Smooth muscle cell of bladder (primary cell): ENCODE data around the gene HTD2. TPM values are rescaled to one million over a fixed set of nuclear protein-coding genes. Genes with fewer than 3 reads are reported as not detected.

Experiments
- total RNA-seq: library from RNA; depleted of rRNA; stranded (reverse); fragments of >200 nt; gene quantifications from 2 replicates; pipeline ENCODE4 v1.2.3, GENCODE V29; 2014

The HTD2 gene
- total RNA-seq, result 5.7 and 9.5 TPM in 2 replicates

DNA sequence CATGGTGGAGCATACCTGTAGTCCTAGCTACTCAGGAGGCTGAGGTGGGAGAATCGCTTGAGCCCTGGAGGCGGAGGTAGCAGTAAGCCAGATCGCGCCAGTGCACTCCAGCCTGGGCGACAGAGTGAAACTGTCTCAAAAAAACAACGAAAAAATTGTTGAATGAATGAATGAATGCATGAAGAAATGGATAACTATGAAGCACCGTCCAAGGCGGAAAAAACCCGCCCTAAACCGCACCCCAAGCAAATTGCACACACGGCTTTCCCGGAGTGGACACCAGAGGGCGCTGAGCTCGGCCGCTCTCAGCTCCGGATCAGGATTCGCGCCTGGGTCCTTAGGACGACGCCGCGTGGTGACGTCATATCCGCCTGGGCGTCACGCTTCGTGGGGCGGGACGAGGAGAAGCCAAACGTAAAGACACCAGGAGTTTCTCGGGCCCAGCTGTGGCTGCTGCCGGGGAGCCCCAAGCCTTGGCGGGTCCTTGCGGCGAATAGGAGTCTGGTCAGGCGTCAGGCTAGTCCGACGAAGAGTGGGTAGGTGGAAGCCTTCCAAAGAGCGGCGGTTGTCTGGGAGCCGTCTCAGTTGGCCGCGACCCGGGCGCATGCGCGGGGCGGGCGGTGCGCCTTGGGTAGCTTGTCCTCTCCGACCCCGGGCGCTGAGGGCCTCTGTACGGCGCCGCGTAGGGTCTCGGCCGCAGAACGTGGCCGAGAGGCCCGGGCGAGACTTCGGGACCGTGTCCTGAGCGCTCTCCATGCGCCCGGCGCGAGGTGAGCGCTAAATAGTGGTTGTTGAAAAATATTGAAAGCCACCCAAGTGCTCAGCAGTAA, at the start of gene HTD2, which contains the start of gene RPP14:
HTD2 (plus strand) TSS at position 639 of the 830 bp plus-strand sequence. CDS start 11,094 bp downstream, outside the sequence.
RPP14 (plus strand) TSS at position 364 of the 830 bp plus-strand sequence. CDS start 4,085 bp downstream, outside the sequence.

GRCh38 chr3:58332575-58333188, 26.4 kb downstream of the HTD2 start, which contains the start of gene PXK:
TSS of gene PXK (plus strand) at chr3:58332892. CDS start at chr3:58332989, 97 bp downstream.

Other genes starting within 250 kb of the HTD2 start
- 0.18 TPM in 1 of 2 replicates, not detected in the other for gene DNASE1L3, start 95.5 kb upstream of the HTD2 start, total RNA-seq
- 5.5 and 8.8 TPM in 2 replicates for gene ABHD6, start 68.7 kb upstream of the HTD2 start, total RNA-seq
- 9.1 and 12.2 TPM in 2 replicates for gene RPP14, start 275 bp upstream of the HTD2 start, total RNA-seq
- gene PXK, start 26.4 kb downstream of the HTD2 start, total RNA-seq, result 40.1 and 52.6 TPM in 2 replicates
- 77.7 and 78.6 TPM in 2 replicates for gene PDHB, start 127.3 kb downstream of the HTD2 start, total RNA-seq
- gene KCTD6, start 185.6 kb downstream of the HTD2 start, total RNA-seq, result 7.6 and 8.1 TPM in 2 replicates
- gene ACOX2, start 230.7 kb downstream of the HTD2 start, total RNA-seq, result 23.3 and 25.8 TPM in 2 replicates